Glutamatergic neuron (in vitro differentiated cells): Measurements from ENCODE around the gene PIGC. TPM values are rescaled to one million over a fixed set of nuclear protein-coding genes. Genes with fewer than 3 reads are reported as not detected.

Source experiments
- DNase-seq: peaks from one replicate; pipeline ENCODE4 v3.0.0; 2022
- H3K27ac Mint-ChIP-seq: one replicate; pipeline ENCODE4 v1.8.0; 2020; ENCODE audit warnings: mild to moderate bottlenecking, mixed read lengths, inconsistent platforms; ENCODE audit not compliant: unreplicated experiment
- H3K27me3 Mint-ChIP-seq: one replicate; pipeline ENCODE4 v1.8.0; 2020; ENCODE audit warnings: mild to moderate bottlenecking, moderate library complexity, mixed read lengths, inconsistent platforms; ENCODE audit not compliant: unreplicated experiment
- H3K36me3 Mint-ChIP-seq: one replicate; pipeline ENCODE4 v1.8.0; 2020; ENCODE audit warnings: mild to moderate bottlenecking, mixed read lengths, inconsistent platforms; ENCODE audit not compliant: unreplicated experiment
- H3K4me1 Mint-ChIP-seq: one replicate; pipeline ENCODE4 v1.8.0; 2020; ENCODE audit warnings: mild to moderate bottlenecking, low read depth, mixed read lengths, inconsistent platforms; ENCODE audit not compliant: unreplicated experiment
- H3K4me3 Mint-ChIP-seq: one replicate; pipeline ENCODE4 v1.8.0; 2020; ENCODE audit warnings: mild to moderate bottlenecking, mixed read lengths, inconsistent platforms; ENCODE audit not compliant: unreplicated experiment
- H3K9me3 Mint-ChIP-seq: one replicate; pipeline ENCODE4 v1.8.0; 2020; ENCODE audit warnings: mild to moderate bottlenecking, moderate library complexity, mixed read lengths, inconsistent platforms; ENCODE audit not compliant: unreplicated experiment
- total RNA-seq: library from RNA; stranded (reverse); fragmentation: NEBNext Ultra II Directional; extraction: Animal tissue kit (Norgen Biotek cat#: 25700); gene quantifications from one replicate; pipeline ENCODE4 v1.2.1, GENCODE V29; 2021; ENCODE audit not compliant: unreplicated experiment
- TF ChIP-seq, protein P1 (sequence below): fragments of 200-600 bp; sonication (generic); IDR thresholded peaks from one replicate; pipeline ENCODE4 v1.5.0; 2021; ENCODE audit not compliant: partially characterized antibody, unreplicated experiment

PIGC gene
- total RNA-seq, 1 donor from 2014 or later: 27.7 TPM

DNA sequence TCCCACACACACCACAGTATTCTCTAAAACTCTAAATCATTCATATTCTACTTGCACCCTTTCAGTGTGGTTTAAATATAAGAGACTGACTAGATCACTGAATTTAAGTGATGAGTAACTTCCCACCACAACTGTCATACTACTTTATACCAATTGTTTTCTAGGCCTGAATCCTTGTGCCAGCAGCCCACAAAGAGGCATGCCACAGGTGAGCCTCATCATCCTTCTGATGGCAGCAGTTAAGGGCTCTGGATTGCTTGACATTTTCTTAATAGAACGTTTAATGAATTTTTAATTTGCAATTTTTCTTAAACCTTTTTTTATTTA, 13.8 kb downstream of the PIGC start:
- H3K9me3 Mint-ChIP-seq: no peaks in the 10 kb centered on the region
- DNase-seq: no peak
- no peaks in the 10 kb centered on the region for H3K36me3 Mint-ChIP-seq
- H3K27me3 Mint-ChIP-seq: no peaks in the 10 kb centered on the region
- H3K4me3 Mint-ChIP-seq: no peak overlapping the region
- TF ChIP-seq, protein P1, sequence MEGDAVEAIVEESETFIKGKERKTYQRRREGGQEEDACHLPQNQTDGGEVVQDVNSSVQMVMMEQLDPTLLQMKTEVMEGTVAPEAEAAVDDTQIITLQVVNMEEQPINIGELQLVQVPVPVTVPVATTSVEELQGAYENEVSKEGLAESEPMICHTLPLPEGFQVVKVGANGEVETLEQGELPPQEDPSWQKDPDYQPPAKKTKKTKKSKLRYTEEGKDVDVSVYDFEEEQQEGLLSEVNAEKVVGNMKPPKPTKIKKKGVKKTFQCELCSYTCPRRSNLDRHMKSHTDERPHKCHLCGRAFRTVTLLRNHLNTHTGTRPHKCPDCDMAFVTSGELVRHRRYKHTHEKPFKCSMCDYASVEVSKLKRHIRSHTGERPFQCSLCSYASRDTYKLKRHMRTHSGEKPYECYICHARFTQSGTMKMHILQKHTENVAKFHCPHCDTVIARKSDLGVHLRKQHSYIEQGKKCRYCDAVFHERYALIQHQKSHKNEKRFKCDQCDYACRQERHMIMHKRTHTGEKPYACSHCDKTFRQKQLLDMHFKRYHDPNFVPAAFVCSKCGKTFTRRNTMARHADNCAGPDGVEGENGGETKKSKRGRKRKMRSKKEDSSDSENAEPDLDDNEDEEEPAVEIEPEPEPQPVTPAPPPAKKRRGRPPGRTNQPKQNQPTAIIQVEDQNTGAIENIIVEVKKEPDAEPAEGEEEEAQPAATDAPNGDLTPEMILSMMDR: no peak
- H3K27ac Mint-ChIP-seq: no peak overlapping the region
- no peaks in the 10 kb centered on the region for H3K4me1 Mint-ChIP-seq

DNA sequence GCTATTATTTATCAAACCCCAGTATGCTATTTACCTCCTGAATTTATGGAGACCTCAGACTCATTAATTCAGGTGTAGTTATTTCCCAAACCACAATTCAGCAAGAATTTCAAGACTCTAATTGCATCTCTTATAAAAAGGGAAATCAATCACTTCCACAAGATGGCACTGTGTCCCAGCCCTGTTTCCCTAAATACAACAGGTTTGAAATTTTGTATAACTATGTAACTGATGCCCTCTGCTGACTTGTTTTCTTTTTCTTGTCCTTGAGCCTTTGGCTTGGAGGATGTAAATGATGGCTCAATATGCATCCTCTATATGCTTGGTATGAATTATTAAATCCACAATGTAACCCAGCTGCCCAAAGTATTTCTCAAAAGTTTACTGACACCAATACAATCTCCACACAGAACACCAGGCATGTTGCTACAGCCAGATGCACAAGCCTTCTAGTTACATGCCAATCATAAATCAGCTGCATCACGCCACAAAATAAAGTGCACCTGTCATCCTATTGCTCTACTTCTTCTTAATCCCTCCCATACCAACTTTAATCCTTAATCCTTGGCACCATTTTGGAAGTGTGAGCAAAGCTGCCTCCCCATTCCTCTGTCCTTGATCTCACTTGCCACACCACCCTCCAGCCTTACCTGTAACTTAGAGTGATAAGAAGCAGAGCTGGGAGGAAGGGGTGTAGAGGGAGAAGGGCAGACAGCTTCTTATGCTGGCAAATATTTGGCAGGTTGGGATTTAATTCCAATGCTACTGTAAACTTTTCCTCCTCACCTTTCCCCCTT, 14.3 kb downstream of the PIGC start:
- no peak for DNase-seq
- Mint-ChIP-seq H3K27me3 (no peaks in the 10 kb centered on the region), H3K36me3 (no peaks in the 10 kb centered on the region), H3K4me3 (no peak overlapping the region), H3K4me1 (no peaks in the 10 kb centered on the region), H3K27ac (no peak overlapping the region), H3K9me3 (no peaks in the 10 kb centered on the region)
- TF ChIP-seq, protein P1: no peak

DNA sequence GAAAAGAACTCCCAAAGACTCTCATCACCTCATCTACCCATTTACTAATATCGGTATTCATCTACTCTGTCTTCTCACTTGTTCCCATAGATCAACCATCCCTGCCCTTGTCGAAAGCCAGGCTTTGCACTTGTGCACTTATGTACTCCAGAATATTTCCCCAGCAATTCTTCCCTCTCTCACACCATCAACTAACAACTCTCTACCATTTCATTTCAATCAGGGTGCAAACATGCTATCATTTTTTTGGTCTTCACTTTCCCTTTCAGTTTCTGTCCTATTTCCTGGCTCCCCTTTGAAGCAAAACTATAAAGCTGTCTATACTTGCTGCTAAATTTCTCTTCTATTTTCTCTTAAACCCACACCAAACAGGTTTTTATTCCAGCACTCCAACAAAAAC, 16.7 kb downstream of the PIGC start:
- Mint-ChIP-seq H3K36me3 (no peaks in the 10 kb centered on the region), H3K4me1 (no peaks in the 10 kb centered on the region), H3K9me3 (no peaks in the 10 kb centered on the region), H3K4me3 (no peak overlapping the region), H3K27me3 (no peaks in the 10 kb centered on the region), H3K27ac (no peak overlapping the region)
- DNase-seq: no peak
- TF ChIP-seq, protein P1: no peak

DNA sequence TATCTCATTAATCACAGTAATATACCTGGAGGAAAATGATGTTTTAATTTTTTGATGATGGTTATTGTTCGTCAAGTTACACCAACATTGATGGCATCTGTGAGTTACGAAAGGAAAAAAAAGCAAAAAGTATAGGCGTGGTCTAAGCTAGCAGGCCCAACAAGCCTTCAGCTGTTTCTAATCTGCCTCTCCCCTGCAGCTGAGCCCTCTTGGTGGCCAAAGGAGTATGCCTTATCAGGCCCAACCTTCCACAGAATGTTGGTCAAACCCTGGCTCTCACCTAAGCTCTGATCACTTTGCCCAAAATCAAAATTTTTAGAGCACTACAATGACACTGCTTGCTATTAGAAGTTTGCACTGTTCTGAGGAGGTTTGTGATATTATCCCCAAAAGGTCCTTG, 18.5 kb downstream of the PIGC start:
- Mint-ChIP-seq H3K9me3 (no peaks in the 10 kb centered on the region), H3K36me3 (no peaks in the 10 kb centered on the region), H3K4me3 (no peak overlapping the region), H3K4me1 (no peaks in the 10 kb centered on the region), H3K27me3 (no peaks in the 10 kb centered on the region), H3K27ac (no peak overlapping the region)
- DNase-seq: no peak
- TF ChIP-seq, protein P1: no peak

DNA sequence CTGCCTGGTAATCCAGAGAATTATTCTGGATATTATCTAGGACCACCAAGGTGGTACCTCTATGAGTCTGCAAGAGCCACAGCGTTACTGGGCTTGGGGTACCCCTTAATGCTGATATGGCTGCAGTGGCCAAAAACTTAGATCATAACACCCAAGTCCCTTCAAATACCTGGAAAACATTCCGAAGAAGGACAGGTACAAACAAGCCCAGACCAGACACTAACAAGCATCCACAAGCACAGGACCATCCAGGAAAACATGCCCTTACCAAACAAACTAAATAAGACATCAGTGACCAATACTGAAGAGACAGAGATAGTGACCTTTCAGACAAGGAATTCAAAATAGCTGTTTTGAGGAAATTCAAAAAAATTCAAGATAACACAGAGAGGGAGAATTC, 20.5 kb downstream of the PIGC start:
- H3K36me3 Mint-ChIP-seq: no peaks in the 10 kb centered on the region
- no peak overlapping the region for H3K4me3 Mint-ChIP-seq
- DNase-seq: no peak
- TF ChIP-seq, protein P1: no peak
- H3K27me3 Mint-ChIP-seq: no peaks in the 10 kb centered on the region
- H3K9me3 Mint-ChIP-seq: no peaks in the 10 kb centered on the region
- H3K27ac Mint-ChIP-seq: no peak overlapping the region
- H3K4me1 Mint-ChIP-seq: no peaks in the 10 kb centered on the region
